SU-DHL-6 (cell line): Measurements from ENCODE around the gene MYOC.

ENCODE experiments used
- H2AFZ ChIP-seq: fragments of 200-600 bp; sonication (generic); 2 replicates; pipeline ENCODE4 v1.6.1; 2014; ENCODE audit warnings: low read depth, mild to moderate bottlenecking, moderate library complexity, mixed read lengths, antibody characterized with exemption, low read length; ENCODE audit not compliant: severe bottlenecking
- H3F3A ChIP-seq: fragments of 200-600 bp; shearing (Covaris generic); 2 replicates; pipeline ENCODE4 v1.6.0; 2016; ENCODE audit warnings: antibody characterized with exemption, mild to moderate bottlenecking; ENCODE audit not compliant: insufficient read depth
- H3K27ac ChIP-seq: fragments of 200-600 bp; sonication (generic); 2 replicates; pipeline ENCODE4 v1.5.1; 2016; ENCODE audit warnings: low read depth, mild to moderate bottlenecking, low read length, moderate library complexity, mixed read lengths
- H3K27me3 ChIP-seq: fragments of 200-600 bp; sonication (generic), shearing (Covaris generic); 2 replicates; pipeline ENCODE4 v1.6.0; 2014; ENCODE audit warnings: mild to moderate bottlenecking, low read length
- H3K36me3 ChIP-seq: fragments of 200-600 bp; sonication (generic); 2 replicates; pipeline ENCODE4 v1.6.1; 2014; ENCODE audit warnings: mild to moderate bottlenecking, low read length, mixed read lengths
- H3K4me2 ChIP-seq: fragments of 300-600, 200-600 bp; shearing (Covaris generic), sonication (generic); 2 replicates; pipeline ENCODE4 v1.6.0; 2014; ENCODE audit warnings: low read length, low read depth, mild to moderate bottlenecking; ENCODE audit not compliant: poor library complexity, severe bottlenecking
- H3K4me3 ChIP-seq: fragments of 200-600 bp; sonication (generic); 2 replicates; pipeline ENCODE4 v1.5.1; 2014; ENCODE audit warnings: antibody characterized with exemption, low read length, mild to moderate bottlenecking, mixed read lengths; ENCODE audit not compliant: insufficient read depth, poor library complexity, severe bottlenecking
- H3K79me2 ChIP-seq: fragments of 200-600 bp; sonication (generic); 2 replicates; pipeline ENCODE4 v1.6.1; 2014; ENCODE audit warnings: mild to moderate bottlenecking, low read length, moderate library complexity; ENCODE audit not compliant: insufficient read depth
- H3K9ac ChIP-seq: fragments of 200-600 bp; sonication (generic); 2 replicates; pipeline ENCODE4 v1.7.0; 2014; ENCODE audit warnings: mild to moderate bottlenecking, low read length
- H3K9me2 ChIP-seq: fragments of 200-600 bp; sonication (generic); replicated peaks from 2 replicates; pipeline ENCODE4 v1.6.1; 2014; ENCODE audit warnings: low read length; ENCODE audit not compliant: insufficient read depth
- H3K9me3 ChIP-seq: fragments of 200-600 bp; sonication (generic); 2 replicates; pipeline ENCODE4 v1.6.1; 2014; ENCODE audit warnings: low read length, mixed read lengths; ENCODE audit not compliant: insufficient read depth
- H4K20me1 ChIP-seq: fragments of 200-600 bp; sonication (generic); 2 replicates; pipeline ENCODE4 v1.6.1; 2014; ENCODE audit warnings: low read depth, mild to moderate bottlenecking, antibody characterized with exemption, low read length, moderate library complexity, mixed read lengths
- EZH2phosphoT487 ChIP-seq: fragments of 200-600 bp; sonication (generic), shearing (Covaris generic); conservative IDR thresholded peaks from 2 replicates; pipeline ENCODE4 v1.6.1; 2018; ENCODE audit warnings: mild to moderate bottlenecking, antibody characterized with exemption, low read length, moderate library complexity, mixed read lengths
- TF ChIP-seq, protein P1 (sequence below): fragments of 200-600 bp; sonication (generic); IDR thresholded peaks from one replicate; pipeline ENCODE4 v1.5.1; 2017; ENCODE audit warnings: antibody characterized with exemption, mild to moderate bottlenecking, low read length, moderate library complexity; ENCODE audit not compliant: insufficient read depth, poor library complexity, severe bottlenecking

The MYOC gene

GRCh38 chr1:171636141-171636540, 16.3 kb downstream of the MYOC start:
- H3K9me3 ChIP-seq, result no peaks in the 10 kb centered on the region
- H3K27me3 ChIP-seq, result no peaks in the 10 kb centered on the region
- no peaks in the 10 kb centered on the region for H3K36me3 ChIP-seq
- H3K4me2 ChIP-seq, result no peak overlapping the region
- H3F3A ChIP-seq, result no peaks in the 10 kb centered on the region
- no peak overlapping the region for H2AFZ ChIP-seq
- H3K9me2 ChIP-seq, result no peaks in the 10 kb centered on the region
- no peak overlapping the region for H3K27ac ChIP-seq
- no peaks in the 10 kb centered on the region for H3K79me2 ChIP-seq
- no peak overlapping the region for H3K9ac ChIP-seq
- TF ChIP-seq EZH2phosphoT487, result no peak
- TF ChIP-seq, protein P1, sequence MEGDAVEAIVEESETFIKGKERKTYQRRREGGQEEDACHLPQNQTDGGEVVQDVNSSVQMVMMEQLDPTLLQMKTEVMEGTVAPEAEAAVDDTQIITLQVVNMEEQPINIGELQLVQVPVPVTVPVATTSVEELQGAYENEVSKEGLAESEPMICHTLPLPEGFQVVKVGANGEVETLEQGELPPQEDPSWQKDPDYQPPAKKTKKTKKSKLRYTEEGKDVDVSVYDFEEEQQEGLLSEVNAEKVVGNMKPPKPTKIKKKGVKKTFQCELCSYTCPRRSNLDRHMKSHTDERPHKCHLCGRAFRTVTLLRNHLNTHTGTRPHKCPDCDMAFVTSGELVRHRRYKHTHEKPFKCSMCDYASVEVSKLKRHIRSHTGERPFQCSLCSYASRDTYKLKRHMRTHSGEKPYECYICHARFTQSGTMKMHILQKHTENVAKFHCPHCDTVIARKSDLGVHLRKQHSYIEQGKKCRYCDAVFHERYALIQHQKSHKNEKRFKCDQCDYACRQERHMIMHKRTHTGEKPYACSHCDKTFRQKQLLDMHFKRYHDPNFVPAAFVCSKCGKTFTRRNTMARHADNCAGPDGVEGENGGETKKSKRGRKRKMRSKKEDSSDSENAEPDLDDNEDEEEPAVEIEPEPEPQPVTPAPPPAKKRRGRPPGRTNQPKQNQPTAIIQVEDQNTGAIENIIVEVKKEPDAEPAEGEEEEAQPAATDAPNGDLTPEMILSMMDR, result no peak
- H3K4me3 ChIP-seq, result no peak overlapping the region
- H4K20me1 ChIP-seq, result no peaks in the 10 kb centered on the region

DNA sequence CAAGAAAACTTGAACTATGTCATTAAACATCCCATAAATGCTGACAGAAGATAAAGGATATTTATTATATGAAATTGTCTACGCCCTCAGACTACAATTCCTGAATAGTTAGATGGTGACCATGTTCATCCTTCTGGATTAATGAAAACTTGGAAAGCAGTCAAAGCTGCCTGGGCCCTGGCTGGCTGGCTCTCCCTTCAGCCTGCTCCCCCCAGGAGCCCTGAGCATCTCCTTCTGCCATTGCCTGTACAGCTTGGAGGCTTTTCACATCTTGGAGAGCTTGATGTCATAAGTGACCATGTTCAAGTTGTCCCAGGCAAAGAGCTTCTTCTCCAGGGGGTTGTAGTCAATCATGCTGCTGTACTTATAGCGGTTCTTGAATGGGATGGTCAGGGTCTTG, 16.8 kb downstream of the MYOC start:
- TF ChIP-seq EZH2phosphoT487, result no peak
- TF ChIP-seq, protein P1, result no peak
- H3K27ac ChIP-seq, result no peak overlapping the region
- no peak overlapping the region for H3K4me3 ChIP-seq
- H3K36me3 ChIP-seq, result no peaks in the 10 kb centered on the region
- H3F3A ChIP-seq, result no peaks in the 10 kb centered on the region
- no peaks in the 10 kb centered on the region for H3K9me3 ChIP-seq
- no peak overlapping the region for H3K4me2 ChIP-seq
- H3K79me2 ChIP-seq, result no peaks in the 10 kb centered on the region
- H4K20me1 ChIP-seq, result no peaks in the 10 kb centered on the region
- no peak overlapping the region for H2AFZ ChIP-seq
- H3K9ac ChIP-seq, result no peak overlapping the region
- H3K9me2 ChIP-seq, result no peaks in the 10 kb centered on the region
- H3K27me3 ChIP-seq, result no peaks in the 10 kb centered on the region

DNA sequence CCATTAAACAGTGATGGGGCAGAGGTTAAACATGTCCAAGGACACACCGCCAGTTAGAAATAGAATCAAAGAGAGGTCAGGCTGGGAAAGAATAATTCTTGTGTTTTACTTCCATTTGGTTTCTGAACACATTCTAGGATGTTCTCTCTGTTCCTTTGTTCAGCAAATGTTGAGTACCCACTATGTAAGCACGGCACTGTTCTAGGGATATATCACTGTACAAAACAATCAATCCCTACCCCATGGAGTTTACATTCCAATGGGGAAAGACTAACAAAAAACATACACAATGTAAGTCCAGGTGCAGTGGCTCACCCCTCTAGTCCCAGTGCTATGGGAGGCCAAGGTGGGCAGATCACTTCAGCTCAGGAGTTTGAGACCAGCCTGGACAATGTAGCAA, 24.3 kb downstream of the MYOC start:
- Histone ChIP-seq H3K27ac (no peak overlapping the region), H3K4me2 (no peak overlapping the region), H3K79me2 (no peaks in the 10 kb centered on the region), H3K27me3 (no peaks in the 10 kb centered on the region), H2AFZ (no peak overlapping the region), H3F3A (no peaks in the 10 kb centered on the region), H3K4me3 (no peak overlapping the region), H3K36me3 (no peaks in the 10 kb centered on the region), H4K20me1 (no peaks in the 10 kb centered on the region), H3K9me2 (no peaks in the 10 kb centered on the region), H3K9ac (no peak overlapping the region), H3K9me3 (no peaks in the 10 kb centered on the region)
- TF ChIP-seq, protein P1, result no peak
- no peak for TF ChIP-seq EZH2phosphoT487

DNA sequence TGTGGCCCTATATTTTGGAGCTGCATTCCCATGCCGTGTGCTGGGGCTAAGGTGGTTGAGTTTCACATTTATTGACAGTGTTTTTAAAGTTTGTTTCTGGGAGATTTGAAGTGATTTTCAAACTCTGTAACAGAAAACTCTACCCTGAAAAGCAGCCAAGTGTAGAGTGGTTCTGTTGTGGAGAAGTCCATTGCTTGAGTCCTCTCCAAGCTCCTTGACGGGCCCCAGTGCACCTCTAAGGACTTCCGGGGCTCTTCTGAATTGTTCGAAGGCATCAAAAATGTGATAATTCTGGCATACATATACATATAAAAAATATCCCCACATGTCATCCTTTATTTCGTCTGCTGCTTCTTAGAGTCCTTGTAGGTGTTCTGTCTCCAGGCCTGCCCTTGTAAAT, 25.5 kb downstream of the MYOC start:
- Histone ChIP-seq H3K4me2 (no peak overlapping the region), H3K27me3 (no peaks in the 10 kb centered on the region), H3K9ac (no peak overlapping the region), H3K27ac (no peak overlapping the region), H2AFZ (no peak overlapping the region), H4K20me1 (no peaks in the 10 kb centered on the region), H3K36me3 (no peaks in the 10 kb centered on the region), H3K4me3 (no peak overlapping the region), H3K9me2 (no peaks in the 10 kb centered on the region), H3F3A (no peaks in the 10 kb centered on the region), H3K79me2 (no peaks in the 10 kb centered on the region), H3K9me3 (no peaks in the 10 kb centered on the region)
- no peak for TF ChIP-seq EZH2phosphoT487
- TF ChIP-seq, protein P1, result no peak
